ENCODE results near the gene MVB12A. TPM values are rescaled to one million over a fixed set of nuclear protein-coding genes. Genes with fewer than 3 reads are reported as not detected.

The MVB12A gene
- total and polyA plus RNA-seq, 9 of the 15 experiments (the other 6 are each of a cell fraction or from before 2014, with no cell fraction given) = 1.2 to 46.2 (median 22.4) TPM

GRCh38 chr19:17419621-17420474, at the start of gene MVB12A (continued):
- TF ChIP-seq DLX4 (CRISPR knock-in tag; IDR thresholded peaks at IDR 0.05) (no peak), ZNF449 (CRISPR knock-in tag; IDR thresholded peaks at IDR 0.05) (no peak), PRMT5 (CRISPR knock-in tag; IDR thresholded peaks at IDR 0.05) (no peak), PHF20 (IDR thresholded peaks at IDR 0.05; ENCODE audit: partially characterized antibody) (no peak), TAF1 (IDR thresholded peaks at IDR 0.05; ENCODE audit: control insufficient read depth, extremely low read depth, insufficient read depth, low read length, severe bottlenecking) (peak; percentile 42), ZNF274 (IDR thresholded peaks at IDR 0.05; ENCODE audit: borderline replicate concordance, low read depth, low read length) (no peak), ZNF184 (CRISPR knock-in tag; IDR thresholded peaks at IDR 0.05) (no peak), L3MBTL2 (IDR thresholded peaks at IDR 0.05) (peak; percentile 87), ZNF121 (CRISPR knock-in tag; conservative IDR thresholded peaks at IDR 0.05) (no peak), KDM5B (IDR thresholded peaks at IDR 0.05; ENCODE audit: insufficient replicate concordance, low read depth, low read length) (peak; percentile 53), TCF15 (CRISPR knock-in tag; IDR thresholded peaks at IDR 0.05) (no peak), YBX1 (IDR thresholded peaks at IDR 0.05) (no peak), ZNF347 (CRISPR knock-in tag; IDR thresholded peaks at IDR 0.05; ENCODE audit: low read depth) (no peak), ZNF318 (IDR thresholded peaks at IDR 0.05; ENCODE audit: borderline replicate concordance in 1 of 2, low read depth in 1 of 2) (peak in 1 of 2 experiments; percentile 35; a peak in 1 of 4 replicates), MXD1 (CRISPR knock-in tag; IDR thresholded peaks at IDR 0.05; ENCODE audit: borderline replicate concordance, poor library complexity, severe bottlenecking) (no peak)
